HFFc6 (cell line): ENCODE results near the gene NCR2. TPM values are rescaled to one million over a fixed set of nuclear protein-coding genes. Genes with fewer than 3 reads are reported as not detected.

Experiments used
- DNase-seq: peaks from one replicate; pipeline ENCODE4 v3.0.0-alpha.2; 2018
- H3K27ac Mint-ChIP-seq: 2 replicates; pipeline ENCODE4 v1.8.0; 2020; ENCODE audit warnings: mild to moderate bottlenecking, mixed read lengths
- H3K27me3 Mint-ChIP-seq: 2 replicates; pipeline ENCODE4 v1.8.0; 2021; ENCODE audit warnings: mild to moderate bottlenecking, moderate library complexity, mixed read lengths; ENCODE audit not compliant: insufficient read depth
- H3K36me3 Mint-ChIP-seq: 2 replicates; pipeline ENCODE4 v1.8.0; 2021; ENCODE audit warnings: low read depth, mixed read lengths
- H3K4me1 Mint-ChIP-seq: 2 replicates; pipeline ENCODE4 v1.8.0; 2020; ENCODE audit warnings: low read depth, mixed read lengths
- H3K4me3 Mint-ChIP-seq: 2 replicates; pipeline ENCODE4 v1.8.0; 2020; ENCODE audit warnings: mild to moderate bottlenecking, moderate library complexity, mixed read lengths
- H3K9me3 Mint-ChIP-seq: 2 replicates; pipeline ENCODE4 v1.8.0; 2020; ENCODE audit warnings: mild to moderate bottlenecking, mixed read lengths
- CTCF ChIP-seq: fragments of 200-600 bp; sonication (generic); IDR thresholded peaks from 2 replicates; pipeline ENCODE4 v1.5.0; 2021; ENCODE audit warnings: antibody characterized with exemption, mild to moderate bottlenecking
- total RNA-seq, 6 experiments: library from RNA; stranded (reverse); fragmentation: NEBNext Ultra II Directional; extraction: Animal tissue kit (Norgen Biotek cat#: 25700); gene quantifications; 2 replicates in 1 of 6; 3 replicates in 5 of 6; pipeline ENCODE4 v1.2.3, GENCODE V29; 2021

Gene NCR2
- total RNA-seq, 6 experiments from 2014 or later, result not detected

GRCh38 chr6:41337709-41338108 lies 2.3 kb downstream of the NCR2 start:
- H3K9me3 Mint-ChIP-seq, result no peaks in the 10 kb centered on the region
- no peak overlapping the region for H3K27ac Mint-ChIP-seq
- H3K4me3 Mint-ChIP-seq, result no peak overlapping the region

GRCh38 chr6:41338659-41339058 lies 3.3 kb downstream of the NCR2 start:
- no peak for DNase-seq
- Mint-ChIP-seq H3K36me3 (no peaks in the 10 kb centered on the region), H3K9me3 (no peaks in the 10 kb centered on the region), H3K4me1 (no peaks in the 10 kb centered on the region), H3K27ac (no peak overlapping the region), H3K4me3 (no peak overlapping the region), H3K27me3 (peaks cover 43% of the 10 kb centered on the region)
- no peak for TF ChIP-seq CTCF

More at GRCh38 chr6:41337709-41338108, 2.3 kb downstream of the NCR2 start:
- no peak for TF ChIP-seq CTCF
- Mint-ChIP-seq H3K27me3 (peaks cover 40% of the 10 kb centered on the region), H3K36me3 (no peaks in the 10 kb centered on the region), H3K4me1 (no peaks in the 10 kb centered on the region)
- DNase-seq, result no peak

GRCh38 chr6:41341580-41341979 lies 6.2 kb downstream of the NCR2 start:
- H3K9me3 Mint-ChIP-seq, result no peaks in the 10 kb centered on the region
- H3K27ac Mint-ChIP-seq, result no peak overlapping the region
- no peaks in the 10 kb centered on the region for H3K4me1 Mint-ChIP-seq
- peaks cover 49% of the 10 kb centered on the region for H3K27me3 Mint-ChIP-seq
- H3K4me3 Mint-ChIP-seq, result no peak overlapping the region
- no peak for TF ChIP-seq CTCF
- no peaks in the 10 kb centered on the region for H3K36me3 Mint-ChIP-seq
- DNase-seq, result no peak

GRCh38 chr6:41342241-41342640 lies 6.8 kb downstream of the NCR2 start:
- DNase-seq, result no peak
- Mint-ChIP-seq H3K36me3 (no peaks in the 10 kb centered on the region), H3K27me3 (peaks cover 47% of the 10 kb centered on the region), H3K4me1 (0 out of 2 replicates have a peak, but pooled peaks cover 1% of the 10 kb centered on the region), H3K4me3 (no peak overlapping the region), H3K27ac (no peak overlapping the region), H3K9me3 (no peaks in the 10 kb centered on the region)
- TF ChIP-seq CTCF, result no peak

- Mint-ChIP-seq H3K27ac (no peak overlapping the region), H3K27me3 (peaks cover 47% of the 10 kb centered on the region), H3K4me3 (no peak overlapping the region), H3K4me1 (0 out of 2 replicates have a peak, but pooled peaks cover 7% of the 10 kb centered on the region), H3K36me3 (no peaks in the 10 kb centered on the region), H3K9me3 (peaks cover 4% of the 10 kb centered on the region; the same call in 1 of the 2 replicates)
- no peak for DNase-seq
- no peak for TF ChIP-seq CTCF
These were observed 8.3 kb downstream of the NCR2 start for GRCh38 chr6:41343641-41344187.
